Caco-2 (cell line): ENCODE data around the gene ARHGEF7. TPM values are rescaled to one million over a fixed set of nuclear protein-coding genes. Genes with fewer than 3 reads are reported as not detected.
A peak's percentile ranks its signal among the peaks of the same experiment; 100 is the strongest.

Source experiments
- BruUV-seq: library from RNA; stranded (reverse); fragments of 400-500 nt; replicated peaks from 2 replicates; lab custom pipeline; 2021; lab: Mats Ljungman, UMichigan
- CTCF ChIA-PET: fragments of 300-600 bp; sonication (Branson Sonifier 250); formaldehyde crosslinking; loops from one replicate; lab custom pipeline; 2022; ENCODE audit warnings: antibody characterized with exemption; lab: Charles Lee
- POLR2A ChIA-PET: fragments of 300-600 bp; sonication (Branson Sonifier 250); formaldehyde crosslinking; loops from one replicate; lab custom pipeline; 2022; ENCODE audit warnings: antibody characterized with exemption; lab: Charles Lee
- DNase-seq, 2 experiments: peaks; one replicate each; pipeline versions ENCODE4 v3.0.0 to v3.0.0-alpha.2; 2020 to 2022
- H3K27me3 ChIP-seq: replicated peaks from 2 replicates; pipeline ENCODE4 v1.6.0; 2011; ENCODE audit warnings: low read length; ENCODE audit not compliant: control insufficient read depth, insufficient read depth
- H3K36me3 ChIP-seq: 2 replicates; pipeline ENCODE4 v1.5.1; 2011; ENCODE audit warnings: low read length; ENCODE audit not compliant: control insufficient read depth, insufficient read depth
- H3K4me1 ChIP-seq: fragments of 250-450 bp; sonication (Bioruptor Pico); 2 replicates; pipeline ENCODE4 v1.5.1; 2020; ENCODE audit warnings: mild to moderate bottlenecking
- H3K4me3 ChIP-seq: 2 replicates; pipeline ENCODE4 v1.5.1; 2011; ENCODE audit warnings: low read depth, mild to moderate bottlenecking, control low read depth, low read length
- H3K9me3 ChIP-seq: fragments of 250-450 bp; sonication (Bioruptor Pico); 2 replicates; pipeline ENCODE4 v1.5.1; 2020; ENCODE audit warnings: mild to moderate bottlenecking, moderate library complexity
- H3K27ac Mint-ChIP-seq: one replicate; pipeline ENCODE4 v1.8.0; 2022; ENCODE audit warnings: mixed read lengths; ENCODE audit not compliant: unreplicated experiment
- H3K27me3 Mint-ChIP-seq: one replicate; pipeline ENCODE4 v1.8.0; 2022; ENCODE audit warnings: mixed read lengths; ENCODE audit not compliant: insufficient read depth, unreplicated experiment
- H3K36me3 Mint-ChIP-seq: one replicate; pipeline ENCODE4 v1.8.0; 2022; ENCODE audit warnings: mild to moderate bottlenecking, mixed read lengths; ENCODE audit not compliant: insufficient read depth, unreplicated experiment
- H3K4me1 Mint-ChIP-seq: one replicate; pipeline ENCODE4 v1.8.0; 2022; ENCODE audit warnings: low read depth, mixed read lengths; ENCODE audit not compliant: unreplicated experiment
- H3K4me3 Mint-ChIP-seq: one replicate; pipeline ENCODE4 v1.8.0; 2022; ENCODE audit warnings: mild to moderate bottlenecking, moderate library complexity, mixed read lengths; ENCODE audit not compliant: unreplicated experiment
- H3K9me3 Mint-ChIP-seq: one replicate; pipeline ENCODE4 v1.8.0; 2022; ENCODE audit warnings: mixed read lengths; ENCODE audit not compliant: unreplicated experiment
- intact Hi-C: fragments of 100-400 bp; cut with micrococcal nuclease; formaldehyde crosslinking; loops from one replicate; pipeline ENCODE4 v1.10.0; 2022; ENCODE audit not compliant: unreplicated experiment
- total RNA-seq: library from RNA; stranded (reverse); gene quantifications from 2 replicates; pipeline ENCODE4 v1.2.3, GENCODE V29; 2022
- TF ChIP-seq, protein P1 (sequence below), 2 experiments: fragments of 200-600 bp in 1 of 2; IDR thresholded peaks; 1 replicate in 1 of 2; 2 replicates in 1 of 2; pipeline versions ENCODE4 v1.5.1 to v1.8.0; 2011 to 2022; ENCODE audit warnings: antibody characterized with exemption in 1 of 2, control low read depth in 1 of 2, inconsistent platforms in 1 of 2, low read depth in 1 of 2, low read length in 1 of 2, mild to moderate bottlenecking in 1 of 2, moderate library complexity in 1 of 2; ENCODE audit not compliant: insufficient read depth in 1 of 2, severe bottlenecking in 1 of 2, unreplicated experiment in 1 of 2

ARHGEF7 gene
- total RNA-seq, 1 experiment from 2014 or later, result 60.5 TPM

GRCh38 chr13:111114362-111115060, 599 bp upstream of the ARHGEF7 start:
- Mint-ChIP-seq H3K36me3 (no peaks in the 10 kb centered on the region), H3K27me3 (peaks cover 41% of the 10 kb centered on the region), H3K9me3 (no peaks in the 10 kb centered on the region), H3K4me3 (peak overlapping the region; percentile 76), H3K27ac (no peak overlapping the region), H3K4me1 (no peaks in the 10 kb centered on the region)
- TF ChIP-seq, protein P1, sequence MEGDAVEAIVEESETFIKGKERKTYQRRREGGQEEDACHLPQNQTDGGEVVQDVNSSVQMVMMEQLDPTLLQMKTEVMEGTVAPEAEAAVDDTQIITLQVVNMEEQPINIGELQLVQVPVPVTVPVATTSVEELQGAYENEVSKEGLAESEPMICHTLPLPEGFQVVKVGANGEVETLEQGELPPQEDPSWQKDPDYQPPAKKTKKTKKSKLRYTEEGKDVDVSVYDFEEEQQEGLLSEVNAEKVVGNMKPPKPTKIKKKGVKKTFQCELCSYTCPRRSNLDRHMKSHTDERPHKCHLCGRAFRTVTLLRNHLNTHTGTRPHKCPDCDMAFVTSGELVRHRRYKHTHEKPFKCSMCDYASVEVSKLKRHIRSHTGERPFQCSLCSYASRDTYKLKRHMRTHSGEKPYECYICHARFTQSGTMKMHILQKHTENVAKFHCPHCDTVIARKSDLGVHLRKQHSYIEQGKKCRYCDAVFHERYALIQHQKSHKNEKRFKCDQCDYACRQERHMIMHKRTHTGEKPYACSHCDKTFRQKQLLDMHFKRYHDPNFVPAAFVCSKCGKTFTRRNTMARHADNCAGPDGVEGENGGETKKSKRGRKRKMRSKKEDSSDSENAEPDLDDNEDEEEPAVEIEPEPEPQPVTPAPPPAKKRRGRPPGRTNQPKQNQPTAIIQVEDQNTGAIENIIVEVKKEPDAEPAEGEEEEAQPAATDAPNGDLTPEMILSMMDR (IDR thresholded peaks at IDR 0.05; ENCODE audit: insufficient read depth in 1 of 2, low read depth in 1 of 2, low read length in 1 of 2, severe bottlenecking in 1 of 2, unreplicated experiment in 1 of 2), result no peak
- intact Hi-C loops, result no loop called here
- Histone ChIP-seq H3K4me1 (peaks cover 11% of the 10 kb centered on the region; the same call in 1 of the 2 replicates), H3K27me3 (peaks cover 6% of the 10 kb centered on the region), H3K9me3 (no peaks in the 10 kb centered on the region), H3K4me3 (peak overlapping the region; percentile 39), H3K36me3 (no peaks in the 10 kb centered on the region)
- peak in 1 of 2 experiments; percentile 25 for DNase-seq
- POLR2A ChIA-PET, result no interaction called here
- CTCF ChIA-PET, result no interaction called here
- no TSS peak for BruUV-seq

GRCh38 chr13:111115965-111116521, 933 bp downstream of the ARHGEF7 start:
- Mint-ChIP-seq H3K9me3 (no peaks in the 10 kb centered on the region), H3K4me1 (no peaks in the 10 kb centered on the region), H3K27me3 (peaks cover 40% of the 10 kb centered on the region), H3K36me3 (no peaks in the 10 kb centered on the region), H3K4me3 (peak overlapping the region; percentile 79), H3K27ac (no peak overlapping the region)
- POLR2A ChIA-PET, result no interaction called here
- no TSS peak for BruUV-seq
- H3K4me3 ChIP-seq, result peak overlapping the region; percentile 21; the same call in 1 of the 2 replicates
- peaks cover 6% of the 10 kb centered on the region for H3K27me3 ChIP-seq
- no peak for DNase-seq
- H3K4me1 ChIP-seq, result peaks cover 11% of the 10 kb centered on the region; the same call in 1 of the 2 replicates
- no peaks in the 10 kb centered on the region for H3K9me3 ChIP-seq
- H3K36me3 ChIP-seq, result no peaks in the 10 kb centered on the region
- intact Hi-C loops, result no loop called here
- CTCF ChIA-PET, result no interaction called here
- TF ChIP-seq, protein P1 (IDR thresholded peaks at IDR 0.05; ENCODE audit: insufficient read depth in 1 of 2, low read depth in 1 of 2, low read length in 1 of 2, severe bottlenecking in 1 of 2, unreplicated experiment in 1 of 2), result no peak

DNA sequence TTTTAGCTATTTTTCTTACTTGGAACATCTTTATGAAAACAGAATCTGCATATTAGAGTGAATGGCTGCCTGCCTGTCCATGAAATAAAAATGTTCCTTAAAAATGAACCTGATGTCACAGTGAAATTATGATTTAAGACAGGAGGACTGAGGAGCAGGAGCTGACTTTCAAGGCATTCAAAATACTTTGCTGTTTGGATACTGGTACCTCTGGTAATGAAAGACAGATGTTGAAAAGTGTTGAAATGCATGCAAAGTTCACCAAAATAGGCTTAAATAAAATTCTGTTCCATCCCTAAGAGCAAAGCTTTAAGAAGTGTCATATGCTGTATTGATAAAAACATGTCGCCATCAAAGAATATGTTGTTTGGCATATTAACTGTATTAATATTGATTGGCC, 1.7 kb downstream of the ARHGEF7 start:
- BruUV-seq, result no TSS peak
- H3K27me3 ChIP-seq, result peaks cover 6% of the 10 kb centered on the region
- no peak for DNase-seq

More for the DNA sequence above, 1.7 kb downstream of the ARHGEF7 start:
- Mint-ChIP-seq H3K4me1 (no peaks in the 10 kb centered on the region), H3K4me3 (no peak overlapping the region), H3K9me3 (no peaks in the 10 kb centered on the region), H3K27ac (no peak overlapping the region), H3K36me3 (no peaks in the 10 kb centered on the region), H3K27me3 (peaks cover 38% of the 10 kb centered on the region)
- Histone ChIP-seq H3K36me3 (no peaks in the 10 kb centered on the region), H3K9me3 (no peaks in the 10 kb centered on the region), H3K4me1 (peaks cover 11% of the 10 kb centered on the region; the same call in 1 of the 2 replicates), H3K4me3 (no peak overlapping the region)
- ChIA-PET CTCF (no interaction called here), POLR2A (no interaction called here)
- intact Hi-C loops, result no loop called here
- TF ChIP-seq, protein P1 (IDR thresholded peaks at IDR 0.05; ENCODE audit: insufficient read depth in 1 of 2, low read depth in 1 of 2, low read length in 1 of 2, severe bottlenecking in 1 of 2, unreplicated experiment in 1 of 2), result no peak
